ENCODE data around the gene CA4.
"Not testable (repeated sequence)": the region's sequence is repeated elsewhere in the genome, so short reads cannot be mapped to it uniquely, and the experiment has no call there.

CA4 gene

GRCh38 chr17:60176763-60177162 is 27.0 kb downstream of the CA4 start:
- not testable (repeated sequence) for DNase-seq

GRCh38 chr17:60178180-60178579 is 28.4 kb downstream of the CA4 start:
- not testable (repeated sequence) for DNase-seq

GRCh38 chr17:60180380-60180779 is 30.6 kb downstream of the CA4 start:
- DNase-seq, result not testable (repeated sequence)

- DNase-seq, result not testable (repeated sequence)
Measured at GRCh38 chr17:60186372-60186771, 36.6 kb downstream of the CA4 start.

GRCh38 chr17:60186846-60187745 is 37.3 kb downstream of the CA4 start:
- not testable (repeated sequence) for DNase-seq

GRCh38 chr17:60188759-60189158 is 39.0 kb downstream of the CA4 start:
- no peak for DNase-seq

GRCh38 chr17:60190032-60190431 is 40.3 kb downstream of the CA4 start:
- not testable (repeated sequence) for DNase-seq

GRCh38 chr17:60193032-60193431 is 43.3 kb downstream of the CA4 start:
- DNase-seq, result not testable (repeated sequence)

- no peak for DNase-seq
Measured at GRCh38 chr17:60193482-60193881, 43.7 kb downstream of the CA4 start.

GRCh38 chr17:60194141-60194540 is 44.4 kb downstream of the CA4 start:
- DNase-seq, result not testable (repeated sequence)

- DNase-seq, result not testable (repeated sequence)
Measured at GRCh38 chr17:60198630-60199029, 48.9 kb downstream of the CA4 start.

- DNase-seq, result not testable (repeated sequence)
Measured at GRCh38 chr17:60205782-60206181, 56.0 kb downstream of the CA4 start.

GRCh38 chr17:60208302-60208701 is 58.5 kb downstream of the CA4 start:
- DNase-seq, result not testable (repeated sequence)

All from activated CD8-positive, alpha-beta memory T cell treated with anti-CD3 and anti-CD28 coated beads for 24 hours (primary cell).